ENCODE data around the gene SNPH.

DNA sequence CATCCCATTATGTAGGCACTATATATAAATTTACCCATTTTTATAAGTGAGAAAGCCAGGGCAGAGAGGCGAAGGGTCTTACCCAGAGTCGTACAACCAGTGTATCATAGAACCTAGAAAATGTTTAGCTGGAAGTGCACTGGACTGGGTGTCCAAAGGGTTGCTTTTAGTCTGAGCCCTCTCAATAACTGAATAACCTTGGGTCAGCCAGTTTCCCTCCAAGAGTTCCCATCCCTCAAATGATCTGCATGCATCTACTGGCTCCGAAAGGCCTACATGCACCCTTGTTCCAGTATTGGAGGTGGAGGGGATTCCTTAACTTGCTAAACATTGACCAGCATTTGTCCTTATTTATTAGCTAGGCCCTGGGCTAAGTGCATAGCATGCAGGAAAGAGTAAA, 3.8 kb downstream of the SNPH start:
- no peak for TF ChIP-seq CTCF (IDR thresholded peaks at IDR 0.05)
- TF ChIP-seq POLR2A (IDR thresholded peaks at IDR 0.05) = no peak
